Measurements from ENCODE around the gene MMD2.

Gene MMD2

DNA sequence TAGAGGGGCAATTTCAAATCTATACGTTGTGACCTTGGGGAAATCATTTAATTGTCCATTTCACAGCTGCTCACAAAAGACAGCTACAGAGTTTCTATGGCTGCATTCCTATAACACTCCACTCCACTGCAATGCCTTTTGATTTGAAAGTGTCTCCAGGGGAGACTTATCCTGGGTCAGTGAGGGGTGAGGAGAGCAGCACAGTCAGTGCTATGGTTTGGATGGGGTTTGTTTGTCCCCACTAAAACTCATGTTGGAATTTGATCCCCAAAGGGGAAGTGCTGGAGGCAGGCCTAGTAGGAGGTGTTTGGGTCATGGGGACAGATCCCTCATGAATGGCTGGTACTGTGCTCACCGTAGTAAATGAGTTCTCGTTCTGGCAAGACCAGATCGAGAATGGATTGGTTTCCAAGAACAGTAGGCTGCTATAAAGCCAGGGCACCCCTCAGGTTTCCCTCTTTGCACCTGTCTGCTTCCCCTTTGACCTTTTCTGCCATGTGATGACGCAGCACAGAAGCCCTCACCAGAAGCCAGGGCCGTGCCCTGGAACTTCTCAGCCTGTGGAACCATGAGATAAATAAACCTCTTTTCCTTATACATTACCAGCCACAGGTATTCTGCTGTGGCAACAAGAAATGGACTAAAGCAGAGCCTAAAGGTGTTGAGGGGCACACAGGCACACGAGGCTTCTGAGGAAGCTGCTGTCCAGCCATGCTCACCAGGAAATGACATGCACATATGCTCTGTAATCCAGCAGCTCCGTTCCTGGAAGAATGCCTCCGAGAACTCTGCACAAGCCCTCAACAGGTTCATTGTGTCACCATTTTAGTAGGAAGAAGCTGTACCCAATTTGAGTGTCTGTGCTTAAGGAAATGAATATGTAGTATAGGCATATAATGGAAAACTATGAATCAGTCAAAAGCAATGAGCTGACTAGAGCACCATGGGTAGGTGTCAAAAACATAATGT, 92.2 kb downstream of the MMD2 start:
- no peak for DNase-seq

DNA sequence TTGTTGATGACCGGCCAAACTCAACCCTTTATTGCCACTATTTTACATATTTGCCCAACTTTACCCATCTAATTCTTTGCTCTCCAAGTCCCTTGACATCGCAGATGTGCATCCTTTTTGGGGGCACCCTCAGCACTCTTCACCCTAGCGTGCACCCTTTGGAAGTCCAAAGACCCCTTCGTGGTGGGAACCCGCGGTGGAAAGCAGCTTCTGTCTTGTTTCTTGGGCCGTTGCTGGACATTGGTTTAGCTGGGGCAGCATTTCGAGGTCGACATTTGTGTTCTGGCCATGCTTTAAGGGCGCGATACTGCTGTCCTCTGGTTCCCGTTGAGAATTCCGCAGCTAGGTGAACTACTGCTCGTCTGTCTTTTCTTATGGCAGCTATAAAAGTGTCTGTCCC, 96.8 kb downstream of the MMD2 start:
- no peak for DNase-seq

DNA sequence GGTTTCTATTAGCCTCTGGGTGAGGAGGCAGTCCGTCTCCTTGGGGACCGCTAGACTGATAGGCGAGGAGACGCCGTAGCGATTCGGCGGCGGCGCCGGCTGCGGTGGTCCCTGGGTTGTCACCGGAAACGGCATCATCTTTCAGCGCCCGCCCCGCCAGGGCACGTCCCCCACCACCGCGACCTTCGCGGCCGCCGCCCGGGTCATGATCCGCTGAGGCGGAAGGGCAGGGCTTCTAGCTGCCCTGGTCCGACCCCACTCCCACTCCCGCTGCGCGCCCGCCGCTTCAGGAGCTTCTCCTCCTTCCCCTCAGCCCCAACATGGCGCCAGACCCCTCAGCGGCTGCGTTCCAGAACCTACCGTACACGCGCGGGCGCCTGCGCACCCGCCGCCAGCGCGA, 97.3 kb downstream of the MMD2 start, which contains the start of gene PAPOLB:
PAPOLB (minus strand) TSS at position 358 of the 400 bp plus-strand sequence; CDS start at position 138, 220 bp downstream.
- no peak for DNase-seq

DNA sequence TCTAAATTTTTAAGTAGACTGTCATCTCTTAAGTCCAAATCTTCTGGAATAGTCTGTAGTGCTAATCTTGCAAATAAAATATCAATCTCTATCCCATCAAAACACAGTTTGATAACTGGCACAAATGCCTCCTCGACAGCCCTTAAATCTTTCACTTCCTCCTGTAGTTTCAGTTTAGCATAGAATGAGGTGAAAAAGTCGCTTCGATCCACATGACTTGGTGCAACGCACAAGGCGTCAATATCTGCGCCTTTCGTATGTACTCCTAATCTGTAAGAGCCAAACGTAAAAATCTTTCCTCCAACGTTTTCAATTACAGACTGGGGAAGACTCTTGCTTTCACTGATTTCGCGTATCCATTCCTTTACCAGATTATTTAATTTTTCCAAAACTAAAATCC, 97.8 kb downstream of the MMD2 start:
- DNase-seq, result no peak

DNA sequence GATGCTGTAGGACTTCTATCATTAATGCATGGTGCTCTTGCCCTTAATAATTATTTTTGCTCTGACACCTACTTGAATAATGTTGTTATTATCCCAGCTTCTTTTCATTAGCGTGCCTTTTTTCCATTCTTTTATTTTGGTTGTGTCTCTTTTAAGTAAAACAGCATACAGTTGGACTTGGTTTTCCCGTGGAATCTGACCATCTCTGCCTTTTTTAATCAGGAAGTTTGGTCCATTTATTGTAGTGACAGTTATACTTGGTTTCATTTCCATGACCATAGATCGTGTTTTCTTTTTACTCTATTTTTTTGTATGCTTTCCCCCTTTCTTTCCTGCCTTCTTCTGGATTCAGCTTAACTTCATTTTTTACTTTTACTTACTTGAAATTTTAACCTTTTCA, 101.8 kb downstream of the MMD2 start:
- DNase-seq, result no peak

DNA sequence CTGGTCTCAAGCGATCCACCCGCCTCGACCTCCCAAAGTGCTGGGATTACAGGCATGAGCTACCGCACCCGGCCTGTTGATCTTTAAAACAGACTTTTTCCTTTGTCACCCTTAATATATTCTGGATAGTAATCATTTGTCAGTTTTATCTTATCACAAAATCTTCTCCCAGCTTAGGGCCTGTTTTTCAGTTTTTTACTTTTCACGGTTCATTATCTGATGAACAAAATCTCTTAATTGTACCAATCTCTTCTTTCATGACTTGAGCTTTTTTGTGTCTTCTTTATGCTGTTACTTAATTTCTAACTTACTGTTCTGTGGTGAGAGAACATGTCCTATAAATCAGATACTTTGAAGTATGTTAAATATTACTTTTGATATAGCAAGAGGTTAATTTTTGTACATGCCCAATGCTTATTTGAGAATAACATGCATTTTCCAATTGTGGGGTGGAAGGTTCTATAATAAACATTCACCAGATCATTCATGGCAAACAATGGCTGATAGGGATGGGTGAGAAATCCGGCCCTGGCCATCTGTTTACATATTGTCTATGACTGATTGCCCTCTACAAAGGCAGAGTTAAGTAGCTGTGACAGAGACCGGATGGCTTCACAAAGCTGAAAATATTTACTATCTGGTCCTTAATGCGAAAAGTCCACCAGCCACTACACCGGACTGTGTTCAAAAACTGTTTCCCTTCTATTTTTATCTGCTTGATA, 102.5 kb downstream of the MMD2 start:
- no peak for DNase-seq
